ENCODE measurements around the gene BTBD16. TPM values are rescaled to one million over a fixed set of nuclear protein-coding genes. Genes with fewer than 3 reads are reported as not detected.

BTBD16 gene
- total and polyA plus RNA-seq, 3 donors from 2014 or later, result 4.9 to 21.3 (median 5.3) TPM

DNA sequence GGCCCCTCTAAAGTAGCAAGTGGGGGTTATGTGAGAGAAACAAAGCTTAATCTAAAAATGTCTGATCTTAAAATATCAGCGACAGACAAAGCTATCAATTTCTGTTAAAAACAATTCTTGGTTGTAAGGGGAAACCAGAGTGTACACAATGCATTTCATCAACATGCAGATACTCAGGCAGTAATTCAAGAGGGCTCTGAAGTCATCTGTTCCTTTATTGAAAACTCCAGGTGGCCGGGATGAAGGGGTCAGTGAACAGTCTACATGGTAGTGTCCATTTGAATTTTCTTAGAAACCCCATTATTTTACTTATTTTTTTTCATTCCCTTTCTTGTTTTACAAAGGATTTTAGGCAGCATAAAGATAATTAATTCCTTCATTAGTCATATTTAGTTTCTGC is 36.7 kb upstream of the BTBD16 start:
- Histone ChIP-seq H3K27ac (no peak overlapping the region), H3K4me3 (no peak overlapping the region), H3K4me1 (no peaks in the 10 kb centered on the region), H3K9me3 (no peaks in the 10 kb centered on the region), H3K27me3 (no peaks in the 10 kb centered on the region), H3K36me3 (ENCODE audit: low read depth, missing control alignments) (no peaks in the 10 kb centered on the region)
- TF ChIP-seq CTCF (IDR thresholded peaks at IDR 0.05), result no peak
- no peak for TF ChIP-seq POLR2A (IDR thresholded peaks at IDR 0.05)
- no peak for DNase-seq
- 82 to 98% methylated on average over 2 of the region's 2 CpGs for WGBS, 2 donors
- intact Hi-C loops (cut with DNase I; ENCODE audit: low total_unique reads), result no loop called here

- WGBS, 2 donors, result 86 to 99% methylated on average over 5 of the region's 5 CpGs
- Histone ChIP-seq H3K27me3 (no peaks in the 10 kb centered on the region), H3K9me3 (no peaks in the 10 kb centered on the region), H3K4me3 (no peak overlapping the region), H3K36me3 (ENCODE audit: low read depth, missing control alignments) (no peaks in the 10 kb centered on the region), H3K27ac (no peak overlapping the region), H3K4me1 (no peaks in the 10 kb centered on the region)
- TF ChIP-seq CTCF (IDR thresholded peaks at IDR 0.05) (no peak), POLR2A (IDR thresholded peaks at IDR 0.05) (no peak)
- intact Hi-C loops (cut with DNase I; ENCODE audit: low total_unique reads), result no loop called here
- no peak for DNase-seq
Measured at GRCh38 chr10:122236690-122237306, 34.3 kb upstream of the BTBD16 start.

DNA sequence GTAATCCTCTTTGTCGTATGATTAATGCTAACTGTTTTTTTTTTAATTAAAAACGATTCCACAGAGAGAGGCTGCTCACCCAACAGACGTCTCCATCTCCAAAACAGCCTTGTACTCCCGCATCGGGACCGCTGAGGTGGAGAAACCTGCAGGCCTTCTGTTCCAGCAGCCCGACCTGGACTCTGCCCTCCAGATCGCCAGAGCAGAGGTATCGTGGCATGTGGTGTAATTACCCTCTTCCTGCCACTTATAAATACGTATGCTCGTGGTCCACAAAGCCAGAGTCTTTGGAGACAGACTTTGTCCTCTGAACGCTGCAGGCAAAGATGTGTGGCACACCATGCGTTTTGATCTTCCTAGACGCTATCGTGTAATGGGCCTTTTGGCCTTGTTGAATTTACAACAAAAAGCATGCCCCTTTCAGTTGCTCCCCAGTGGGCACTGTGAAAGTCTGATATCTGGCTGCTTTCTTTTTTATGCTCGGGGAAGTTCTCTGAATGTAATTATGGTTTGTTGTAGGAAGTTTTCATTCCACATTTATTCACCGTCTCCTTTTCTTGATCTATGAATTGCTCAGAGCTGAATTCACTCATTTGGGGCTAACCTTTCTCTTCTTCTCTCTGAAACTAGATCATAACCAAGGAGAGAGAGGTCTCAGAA is 33.6 kb upstream of the BTBD16 start:
- Histone ChIP-seq H3K4me1 (no peaks in the 10 kb centered on the region), H3K27ac (no peak overlapping the region), H3K9me3 (no peaks in the 10 kb centered on the region), H3K27me3 (no peaks in the 10 kb centered on the region), H3K4me3 (no peak overlapping the region), H3K36me3 (ENCODE audit: low read depth, missing control alignments) (no peaks in the 10 kb centered on the region)
- intact Hi-C loops (cut with DNase I; ENCODE audit: low total_unique reads), result no loop called here
- 91 to 92% methylated on average over 17 of the region's 17 CpGs for WGBS, 2 donors
- TF ChIP-seq CTCF (IDR thresholded peaks at IDR 0.05) (no peak), POLR2A (IDR thresholded peaks at IDR 0.05) (no peak)
- no peak for DNase-seq

DNA sequence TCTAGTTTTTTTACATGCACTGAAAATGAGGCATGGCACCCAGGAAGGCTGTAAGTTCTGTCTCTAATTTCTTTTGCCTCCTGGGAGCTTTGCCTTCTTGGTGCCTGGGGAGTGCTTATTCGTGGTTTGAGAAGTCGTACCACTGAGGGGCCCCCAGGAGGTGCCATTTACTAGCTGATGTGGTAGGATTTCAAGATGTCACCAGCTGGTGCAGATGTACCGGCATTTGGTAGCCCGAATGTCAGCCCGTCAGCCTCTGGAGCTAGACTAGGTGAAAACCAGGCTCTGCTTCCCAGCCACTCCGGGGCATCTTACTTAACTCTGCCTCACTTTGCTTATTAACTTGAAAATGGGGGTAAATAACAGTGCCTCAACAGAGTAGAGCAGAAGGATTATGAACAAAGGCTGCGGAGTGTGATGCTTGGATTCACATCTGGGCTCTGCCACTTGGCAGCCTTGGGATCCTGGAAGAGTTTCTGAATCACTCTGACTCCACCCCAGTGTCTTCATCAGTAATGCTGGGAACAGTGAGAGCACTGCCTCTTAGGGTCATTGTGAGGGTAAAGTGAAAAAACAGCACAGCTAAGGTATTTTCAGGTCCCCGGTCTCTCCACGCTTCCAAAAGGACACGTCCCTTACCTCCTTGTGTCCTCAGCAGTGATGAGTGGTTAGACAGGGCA is 31.4 kb upstream of the BTBD16 start:
- no peak for DNase-seq
- H3K4me1 ChIP-seq, result no peaks in the 10 kb centered on the region
- no peak for TF ChIP-seq CTCF (IDR thresholded peaks at IDR 0.05)
- TF ChIP-seq POLR2A (IDR thresholded peaks at IDR 0.05), result no peak
- no peak overlapping the region for H3K4me3 ChIP-seq
- H3K27ac ChIP-seq, result no peak overlapping the region
- WGBS, 2 donors, result 89 to 90% methylated on average over 7 to 10 of the region's 10 CpGs
- H3K27me3 ChIP-seq, result no peaks in the 10 kb centered on the region
- H3K9me3 ChIP-seq, result no peaks in the 10 kb centered on the region
- intact Hi-C loops (cut with DNase I; ENCODE audit: low total_unique reads), result no loop called here
- no peaks in the 10 kb centered on the region for H3K36me3 ChIP-seq (ENCODE audit: low read depth, missing control alignments)

All from testis (tissue), 3 donors.